RPMI8226 (cell line): Measurements from ENCODE around the gene PRKAB1.

Experiments used
- DNase-seq: peaks from one replicate; pipeline ENCODE4 v3.0.0-alpha.2; 2015

The PRKAB1 gene

GRCh38 chr12:119664642-119665041 lies 3.3 kb upstream of the PRKAB1 start:
- no peak for DNase-seq

- DNase-seq = no peak
Observed at GRCh38 chr12:119665164-119665929, 2.6 kb upstream of the PRKAB1 start.

- DNase-seq = no peak
Observed at GRCh38 chr12:119666226-119666795, 1.6 kb upstream of the PRKAB1 start.

- no peak for DNase-seq
Observed at GRCh38 chr12:119666900-119667576, 895 bp upstream of the PRKAB1 start.

- no peak for DNase-seq
Observed at GRCh38 chr12:119668324-119668841, 450 bp downstream of the PRKAB1 start.

GRCh38 chr12:119669744-119670472 lies 2.0 kb downstream of the PRKAB1 start:
- no peak for DNase-seq

- DNase-seq = no peak
Observed at GRCh38 chr12:119671070-119671469, 3.1 kb downstream of the PRKAB1 start.

GRCh38 chr12:119672194-119672593 lies 4.3 kb downstream of the PRKAB1 start:
- DNase-seq = no peak

- DNase-seq = no peak
Observed at GRCh38 chr12:119673634-119674033, 5.7 kb downstream of the PRKAB1 start.

GRCh38 chr12:119674560-119674959 lies 6.6 kb downstream of the PRKAB1 start:
- no peak for DNase-seq

- no peak for DNase-seq
Observed at GRCh38 chr12:119676022-119676421, 8.1 kb downstream of the PRKAB1 start.

- no peak for DNase-seq
Observed at GRCh38 chr12:119676573-119676972, 8.6 kb downstream of the PRKAB1 start.

- DNase-seq = no peak
Observed at GRCh38 chr12:119678459-119678858, 10.5 kb downstream of the PRKAB1 start.

- no peak for DNase-seq
Observed at GRCh38 chr12:119679081-119679480, 11.1 kb downstream of the PRKAB1 start.

GRCh38 chr12:119679490-119679889 lies 11.6 kb downstream of the PRKAB1 start:
- DNase-seq = no peak

GRCh38 chr12:119681111-119681510 lies 13.2 kb downstream of the PRKAB1 start:
- DNase-seq = no peak

- DNase-seq = no peak
Observed at GRCh38 chr12:119681728-119682638, 14.1 kb downstream of the PRKAB1 start.

GRCh38 chr12:119682639-119683252 lies 14.8 kb downstream of the PRKAB1 start:
- no peak for DNase-seq

- no peak for DNase-seq
Observed at GRCh38 chr12:119683413-119683812, 15.5 kb downstream of the PRKAB1 start.

- no peak for DNase-seq
Observed at GRCh38 chr12:119683816-119684215, 15.9 kb downstream of the PRKAB1 start.

GRCh38 chr12:119684711-119685369 lies 16.9 kb downstream of the PRKAB1 start:
- no peak for DNase-seq
